ENCODE measurements around the gene WASL. TPM values are rescaled to one million over a fixed set of nuclear protein-coding genes. Genes with fewer than 3 reads are reported as not detected.

Gene WASL
- total RNA-seq, 3 donors from 2014 or later, result 4.7 to 5.4 (median 5.3) TPM

- H3K36me3 Mint-ChIP-seq (ENCODE audit: insufficient read depth), result peaks cover 7% of the 10 kb centered on the region
- DNase-seq, result no peak
- H3K27me3 Mint-ChIP-seq (ENCODE audit: low read depth), result no peaks in the 10 kb centered on the region
- no peaks in the 10 kb centered on the region for H3K9me3 Mint-ChIP-seq
- no peak for ATAC-seq
- H3K4me3 Mint-ChIP-seq, result no peak overlapping the region
- peaks cover 67% of the 10 kb centered on the region for H3K4me1 Mint-ChIP-seq (ENCODE audit: low read depth)
These were observed 34.3 kb downstream of the WASL start for GRCh38 chr7:123714296-123715080.

DNA sequence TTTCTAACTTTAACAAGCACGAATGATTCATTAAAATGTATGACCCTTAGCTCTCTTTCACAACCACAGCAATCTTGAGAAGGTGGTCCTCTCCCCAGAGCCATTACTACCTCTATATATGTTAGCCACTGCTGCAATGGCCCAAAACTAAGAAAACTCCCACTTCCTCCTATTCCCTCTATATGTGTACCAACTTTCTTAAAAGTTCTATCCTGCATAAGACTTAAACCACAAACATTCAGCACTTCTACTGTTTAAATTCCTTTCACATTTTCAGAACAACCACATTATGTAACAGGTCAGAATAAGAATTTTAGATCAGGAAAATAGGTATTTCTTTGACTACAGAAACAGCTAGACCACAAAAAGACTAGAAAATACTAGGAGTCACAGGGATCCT lies 36.2 kb downstream of the WASL start:
- no peak for ATAC-seq
- no peak overlapping the region for H3K4me3 Mint-ChIP-seq
- no peaks in the 10 kb centered on the region for H3K9me3 Mint-ChIP-seq
- H3K36me3 Mint-ChIP-seq (ENCODE audit: insufficient read depth), result peaks cover 12% of the 10 kb centered on the region
- H3K4me1 Mint-ChIP-seq (ENCODE audit: low read depth), result peaks cover 58% of the 10 kb centered on the region
- H3K27me3 Mint-ChIP-seq (ENCODE audit: low read depth), result no peaks in the 10 kb centered on the region
- no peak for DNase-seq

DNA sequence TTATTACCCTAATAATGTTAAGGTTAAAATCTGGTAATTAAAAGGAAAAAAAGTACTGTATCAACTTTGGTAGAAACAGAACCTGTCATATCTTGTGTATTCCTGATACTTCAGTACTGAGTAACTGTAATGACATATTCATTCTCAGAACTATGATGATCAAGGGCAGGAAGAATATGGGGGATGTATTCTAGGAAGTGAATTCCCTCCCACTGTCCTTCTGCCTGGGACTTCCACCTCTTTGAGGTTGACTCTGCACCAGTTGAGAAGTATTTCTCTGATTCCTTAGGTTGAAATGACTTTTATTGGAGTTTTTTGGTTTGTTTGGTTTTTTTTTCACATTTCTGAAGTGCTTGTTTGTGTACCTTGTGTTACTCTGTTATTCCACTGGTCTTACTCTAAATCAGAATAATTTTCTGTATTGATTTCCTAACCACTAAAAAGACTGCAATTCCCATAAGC lies 36.9 kb downstream of the WASL start:
- peak; percentile 63 to 72 for ATAC-seq
- Mint-ChIP-seq H3K36me3 (ENCODE audit: insufficient read depth) (peaks cover 12% of the 10 kb centered on the region), H3K9me3 (no peaks in the 10 kb centered on the region), H3K27me3 (ENCODE audit: low read depth) (no peaks in the 10 kb centered on the region), H3K4me1 (ENCODE audit: low read depth) (peaks cover 54% of the 10 kb centered on the region), H3K4me3 (no peak overlapping the region)
- no peak for DNase-seq

GRCh38 chr7:123710683-123711082 lies 38.1 kb downstream of the WASL start:
- Mint-ChIP-seq H3K36me3 (ENCODE audit: insufficient read depth) (peaks cover 12% of the 10 kb centered on the region), H3K4me1 (ENCODE audit: low read depth) (peaks cover 49% of the 10 kb centered on the region), H3K27me3 (ENCODE audit: low read depth) (no peaks in the 10 kb centered on the region), H3K9me3 (no peaks in the 10 kb centered on the region), H3K4me3 (no peak overlapping the region)
- ATAC-seq (no peak), DNase-seq (no peak)

- no peak for ATAC-seq
- Mint-ChIP-seq H3K36me3 (ENCODE audit: insufficient read depth) (peaks cover 12% of the 10 kb centered on the region), H3K9me3 (no peaks in the 10 kb centered on the region), H3K4me1 (ENCODE audit: low read depth) (peaks cover 39% of the 10 kb centered on the region), H3K4me3 (no peak overlapping the region), H3K27me3 (ENCODE audit: low read depth) (no peaks in the 10 kb centered on the region)
- DNase-seq, result no peak
These were observed 39.3 kb downstream of the WASL start for GRCh38 chr7:123709525-123709924.

DNA sequence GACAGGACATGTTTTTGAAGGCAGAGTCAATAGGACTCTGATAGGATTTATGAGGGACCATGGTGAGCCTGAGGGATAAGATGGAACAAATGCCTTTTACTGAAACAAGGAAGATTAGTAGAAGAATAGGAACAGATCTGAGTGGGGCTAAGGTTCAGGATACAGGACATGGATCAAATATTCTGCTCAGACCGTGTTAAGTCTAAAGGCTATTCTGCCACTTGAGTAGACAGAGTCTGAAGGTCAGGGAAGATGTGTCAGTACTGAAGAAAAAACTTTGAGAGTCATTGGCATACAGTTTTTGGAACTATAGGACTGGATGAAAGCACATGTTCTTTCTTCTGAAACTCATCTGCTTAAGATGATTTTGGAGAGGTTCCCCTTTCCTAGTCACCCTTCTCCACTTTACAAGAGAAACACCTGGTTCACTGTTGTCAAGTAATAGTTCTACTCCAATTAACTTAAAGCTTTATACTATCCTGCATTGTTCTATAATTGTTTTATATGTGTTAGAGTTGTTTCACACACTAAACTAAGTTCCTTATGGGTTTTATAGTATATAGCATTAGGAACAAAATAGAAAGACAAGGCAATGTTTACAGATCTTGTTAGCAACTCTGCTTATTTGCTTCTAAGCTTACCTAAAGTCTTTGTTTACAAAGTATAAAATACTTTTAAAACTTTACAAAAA lies 43.4 kb downstream of the WASL start:
- no peaks in the 10 kb centered on the region for H3K27me3 Mint-ChIP-seq (ENCODE audit: low read depth)
- ATAC-seq (no peak), DNase-seq (no peak)
- peaks cover 2% of the 10 kb centered on the region for H3K4me1 Mint-ChIP-seq (ENCODE audit: low read depth)
- peaks cover 15% of the 10 kb centered on the region for H3K36me3 Mint-ChIP-seq (ENCODE audit: insufficient read depth)
- no peaks in the 10 kb centered on the region for H3K9me3 Mint-ChIP-seq
- no peak overlapping the region for H3K4me3 Mint-ChIP-seq

DNA sequence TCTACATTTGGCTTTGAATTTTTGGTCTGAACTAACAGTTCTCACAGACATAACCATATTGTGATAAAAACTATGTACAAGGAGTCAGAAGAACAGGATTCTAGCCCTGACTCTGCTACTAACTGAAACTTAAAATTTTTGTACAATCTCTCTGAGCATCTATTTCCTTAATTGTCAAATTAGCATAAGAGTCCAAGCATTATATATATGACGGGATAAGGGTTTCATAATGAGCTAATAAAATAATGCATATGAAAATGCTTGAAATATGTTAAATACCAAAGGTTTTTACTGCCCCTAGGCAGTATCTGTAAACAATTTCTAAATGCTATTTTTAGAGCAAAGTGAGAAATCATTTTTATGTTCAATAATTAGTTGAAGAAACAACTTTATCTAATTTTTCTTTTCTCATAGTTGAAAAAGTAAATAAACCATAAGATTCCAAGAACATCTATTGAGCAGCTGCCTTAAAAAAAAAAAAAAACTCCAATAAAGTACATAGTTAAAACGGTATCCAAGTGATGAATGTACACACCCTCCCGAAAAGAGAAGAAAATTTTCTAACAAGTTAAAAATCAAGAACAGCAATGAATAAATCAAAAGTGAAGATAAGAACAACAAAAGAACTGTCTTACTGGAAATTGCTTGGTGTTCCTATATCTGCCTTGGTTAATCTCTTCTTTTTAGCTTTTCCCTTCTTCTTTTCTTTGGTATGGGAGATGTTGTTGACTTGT lies 52.7 kb downstream of the WASL start:
- H3K36me3 Mint-ChIP-seq (ENCODE audit: insufficient read depth), result peaks cover 16% of the 10 kb centered on the region
- H3K27me3 Mint-ChIP-seq (ENCODE audit: low read depth), result no peaks in the 10 kb centered on the region
- DNase-seq (no peak), ATAC-seq (no peak)
- H3K9me3 Mint-ChIP-seq, result no peaks in the 10 kb centered on the region
- H3K4me1 Mint-ChIP-seq (ENCODE audit: low read depth), result no peaks in the 10 kb centered on the region
- no peak overlapping the region for H3K4me3 Mint-ChIP-seq

DNA sequence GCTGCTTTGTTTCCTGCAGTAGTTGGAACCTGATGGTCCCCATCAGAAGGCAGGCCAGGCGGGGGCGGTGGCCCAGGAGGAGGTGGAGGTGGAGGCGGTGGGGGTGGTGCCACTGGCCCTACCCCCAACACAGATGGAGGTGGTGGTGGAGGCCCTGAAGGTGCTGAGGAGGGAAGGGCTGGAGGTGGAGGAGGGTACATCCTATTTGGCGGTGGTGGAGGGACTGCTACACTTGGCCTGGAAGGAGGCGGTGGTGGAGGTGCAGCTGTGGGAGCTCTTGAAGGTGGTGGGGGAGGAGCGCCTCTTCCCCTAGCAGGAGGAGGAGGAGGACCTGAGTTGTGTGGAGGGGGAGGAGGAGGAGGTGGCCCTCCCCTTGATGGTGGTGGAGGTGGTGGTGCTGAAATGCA lies 56.3 kb downstream of the WASL start:
- no peaks in the 10 kb centered on the region for H3K9me3 Mint-ChIP-seq
- H3K4me3 Mint-ChIP-seq, result no peak overlapping the region
- ATAC-seq (no peak), DNase-seq (no peak)
- no peaks in the 10 kb centered on the region for H3K27me3 Mint-ChIP-seq (ENCODE audit: low read depth)
- no peaks in the 10 kb centered on the region for H3K4me1 Mint-ChIP-seq (ENCODE audit: low read depth)
- H3K36me3 Mint-ChIP-seq (ENCODE audit: insufficient read depth), result peaks cover 22% of the 10 kb centered on the region

GRCh38 chr7:123690550-123690949 lies 58.3 kb downstream of the WASL start:
- DNase-seq (no peak), ATAC-seq (no peak)
- H3K4me1 Mint-ChIP-seq (ENCODE audit: low read depth), result no peaks in the 10 kb centered on the region
- no peaks in the 10 kb centered on the region for H3K27me3 Mint-ChIP-seq (ENCODE audit: low read depth)
- no peaks in the 10 kb centered on the region for H3K9me3 Mint-ChIP-seq
- peaks cover 24% of the 10 kb centered on the region for H3K36me3 Mint-ChIP-seq (ENCODE audit: insufficient read depth)
- no peak overlapping the region for H3K4me3 Mint-ChIP-seq

DNA sequence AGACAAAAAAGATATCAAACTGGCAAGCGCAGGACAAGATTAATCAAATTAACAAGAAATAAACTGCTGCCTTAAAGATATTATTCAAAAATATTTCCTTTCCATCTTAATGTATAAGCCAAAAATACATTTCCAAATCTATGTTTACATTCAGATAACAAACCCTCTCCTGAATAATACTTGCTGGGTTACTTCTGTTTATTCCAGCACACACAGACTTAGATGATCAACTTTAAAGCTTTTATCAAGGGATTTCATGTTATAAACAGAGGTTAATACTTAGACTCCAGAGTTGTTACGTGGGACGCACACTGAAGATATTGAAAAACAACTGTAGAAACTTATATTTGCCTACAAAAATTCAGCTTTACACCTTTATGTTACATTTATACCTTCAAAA lies 59.6 kb downstream of the WASL start:
- no peak overlapping the region for H3K4me3 Mint-ChIP-seq
- ATAC-seq, result no peak
- H3K27me3 Mint-ChIP-seq (ENCODE audit: low read depth), result no peaks in the 10 kb centered on the region
- no peaks in the 10 kb centered on the region for H3K9me3 Mint-ChIP-seq
- no peak for DNase-seq
- peaks cover 31% of the 10 kb centered on the region for H3K36me3 Mint-ChIP-seq (ENCODE audit: insufficient read depth)
- no peaks in the 10 kb centered on the region for H3K4me1 Mint-ChIP-seq (ENCODE audit: low read depth)

- H3K36me3 Mint-ChIP-seq (ENCODE audit: insufficient read depth), result peaks cover 37% of the 10 kb centered on the region
- no peaks in the 10 kb centered on the region for H3K4me1 Mint-ChIP-seq (ENCODE audit: low read depth)
- no peaks in the 10 kb centered on the region for H3K27me3 Mint-ChIP-seq (ENCODE audit: low read depth)
- ATAC-seq (no peak), DNase-seq (no peak)
- no peak overlapping the region for H3K4me3 Mint-ChIP-seq
- no peaks in the 10 kb centered on the region for H3K9me3 Mint-ChIP-seq
These were observed 61.1 kb downstream of the WASL start for GRCh38 chr7:123687727-123688126.

- Mint-ChIP-seq H3K9me3 (no peaks in the 10 kb centered on the region), H3K4me1 (ENCODE audit: low read depth) (no peaks in the 10 kb centered on the region), H3K4me3 (no peak overlapping the region), H3K36me3 (ENCODE audit: insufficient read depth) (peaks cover 34% of the 10 kb centered on the region), H3K27me3 (ENCODE audit: low read depth) (no peaks in the 10 kb centered on the region)
- no peak for ATAC-seq
- no peak for DNase-seq
These were observed 61.6 kb downstream of the WASL start for GRCh38 chr7:123687161-123687560.

- H3K4me1 Mint-ChIP-seq (ENCODE audit: low read depth), result no peaks in the 10 kb centered on the region
- no peaks in the 10 kb centered on the region for H3K9me3 Mint-ChIP-seq
- H3K4me3 Mint-ChIP-seq, result no peak overlapping the region
- no peaks in the 10 kb centered on the region for H3K27me3 Mint-ChIP-seq (ENCODE audit: low read depth)
- DNase-seq, result no peak
- ATAC-seq, result no peak
- H3K36me3 Mint-ChIP-seq (ENCODE audit: insufficient read depth), result peaks cover 31% of the 10 kb centered on the region
These were observed 66.1 kb downstream of the WASL start for GRCh38 chr7:123682690-123683089.

- H3K4me3 Mint-ChIP-seq, result no peak overlapping the region
- ATAC-seq (no peak), DNase-seq (no peak)
- H3K36me3 Mint-ChIP-seq (ENCODE audit: insufficient read depth), result peaks cover 25% of the 10 kb centered on the region
- H3K4me1 Mint-ChIP-seq (ENCODE audit: low read depth), result no peaks in the 10 kb centered on the region
- no peaks in the 10 kb centered on the region for H3K27me3 Mint-ChIP-seq (ENCODE audit: low read depth)
- H3K9me3 Mint-ChIP-seq, result no peaks in the 10 kb centered on the region
These were observed 67.2 kb downstream of the WASL start for GRCh38 chr7:123681561-123681960.

Data from activated T-cell treated with anti-CD3 and anti-CD28 coated beads, Interleukin-2, amount 50 U/mL, for 4 hours (primary cell).